Astrocyte (in vitro differentiated cells and primary cell): ENCODE data around the gene DPYSL3. TPM values are rescaled to one million over a fixed set of nuclear protein-coding genes. Genes with fewer than 3 reads are reported as not detected.

ENCODE experiments used
- DNase-seq: peaks from one replicate; pipeline ENCODE4 v3.0.0-alpha.2; 2010; ENCODE audit warnings: low read depth
- FAIRE-seq: peaks from 2 replicates; lab custom pipeline; 2011; peaks lifted over from hg19 to GRCh38; lab: Jason Lieb, UNC
- H2AFZ ChIP-seq: 2 replicates; pipeline ENCODE4 v1.6.0; 2012; ENCODE audit warnings: low read depth, low read length, inconsistent platforms
- H3K27ac ChIP-seq: 2 replicates; pipeline ENCODE4 v1.5.1; 2011; ENCODE audit warnings: low read depth, low read length, inconsistent platforms
- H3K27me3 ChIP-seq: 2 replicates; pipeline ENCODE4 v1.6.0; 2011; ENCODE audit warnings: low read length, inconsistent platforms; ENCODE audit not compliant: insufficient read depth
- H3K36me3 ChIP-seq: 2 replicates; pipeline ENCODE4 v1.5.1; 2011; ENCODE audit warnings: low read length, inconsistent platforms; ENCODE audit not compliant: insufficient read depth
- H3K4me1 ChIP-seq: 2 replicates; pipeline ENCODE4 v1.5.1; 2011; ENCODE audit warnings: low read length, inconsistent platforms; ENCODE audit not compliant: insufficient read depth
- H3K4me2 ChIP-seq: 2 replicates; pipeline ENCODE4 v1.6.0; 2012; ENCODE audit warnings: low read length, inconsistent platforms
- H3K4me3 ChIP-seq: 2 replicates; pipeline ENCODE4 v1.5.1; 2011; ENCODE audit warnings: low read depth, mild to moderate bottlenecking, low read length, inconsistent platforms; ENCODE audit not compliant: insufficient read depth
- H3K79me2 ChIP-seq: 2 replicates; pipeline ENCODE4 v1.6.0; 2012; ENCODE audit warnings: mild to moderate bottlenecking, low read length, inconsistent platforms; ENCODE audit not compliant: insufficient read depth
- H3K9ac ChIP-seq: 2 replicates; pipeline ENCODE4 v1.6.0; 2012; ENCODE audit warnings: mild to moderate bottlenecking, low read length, inconsistent platforms
- H3K9me3 ChIP-seq: 2 replicates; pipeline ENCODE4 v1.5.1; 2012; ENCODE audit warnings: low read depth, mild to moderate bottlenecking, low read length, inconsistent platforms; ENCODE audit not compliant: insufficient read depth
- H4K20me1 ChIP-seq: 2 replicates; pipeline ENCODE4 v1.6.0; 2012; ENCODE audit warnings: low read length, inconsistent platforms; ENCODE audit not compliant: insufficient read depth
- H3K27ac Mint-ChIP-seq: one replicate; pipeline ENCODE4 v1.8.0; 2021; ENCODE audit warnings: mild to moderate bottlenecking, mixed read lengths; ENCODE audit not compliant: unreplicated experiment
- H3K27me3 Mint-ChIP-seq: one replicate; pipeline ENCODE4 v1.8.0; 2021; ENCODE audit warnings: low read depth, mixed read lengths; ENCODE audit not compliant: unreplicated experiment
- H3K36me3 Mint-ChIP-seq: one replicate; pipeline ENCODE4 v1.8.0; 2021; ENCODE audit warnings: low read depth, mixed read lengths; ENCODE audit not compliant: unreplicated experiment
- H3K4me1 Mint-ChIP-seq: one replicate; pipeline ENCODE4 v1.8.0; 2021; ENCODE audit warnings: low read depth, mixed read lengths; ENCODE audit not compliant: unreplicated experiment
- H3K4me3 Mint-ChIP-seq: one replicate; pipeline ENCODE4 v1.8.0; 2021; ENCODE audit warnings: mild to moderate bottlenecking, moderate library complexity, mixed read lengths; ENCODE audit not compliant: unreplicated experiment
- H3K9me3 Mint-ChIP-seq: one replicate; pipeline ENCODE4 v1.8.0; 2021; ENCODE audit warnings: mild to moderate bottlenecking, mixed read lengths; ENCODE audit not compliant: unreplicated experiment
- EZH2 ChIP-seq: IDR thresholded peaks from 2 replicates; pipeline ENCODE4 v1.6.1; 2012; ENCODE audit warnings: mild to moderate bottlenecking, low read length, inconsistent platforms; ENCODE audit not compliant: insufficient read depth
- total RNA-seq: library from RNA; stranded (reverse); gene quantifications from 2 replicates; pipeline ENCODE4 v1.2.1, GENCODE V29; 2021
- TF ChIP-seq, protein P1 (sequence below): IDR thresholded peaks from 2 replicates; pipeline ENCODE4 v1.5.1; 2011; ENCODE audit warnings: low read depth, mild to moderate bottlenecking, inconsistent platforms, low read length, moderate library complexity; ENCODE audit not compliant: insufficient read depth

DPYSL3 gene
- total RNA-seq, 1 donor from 2014 or later: 197 TPM

DNA sequence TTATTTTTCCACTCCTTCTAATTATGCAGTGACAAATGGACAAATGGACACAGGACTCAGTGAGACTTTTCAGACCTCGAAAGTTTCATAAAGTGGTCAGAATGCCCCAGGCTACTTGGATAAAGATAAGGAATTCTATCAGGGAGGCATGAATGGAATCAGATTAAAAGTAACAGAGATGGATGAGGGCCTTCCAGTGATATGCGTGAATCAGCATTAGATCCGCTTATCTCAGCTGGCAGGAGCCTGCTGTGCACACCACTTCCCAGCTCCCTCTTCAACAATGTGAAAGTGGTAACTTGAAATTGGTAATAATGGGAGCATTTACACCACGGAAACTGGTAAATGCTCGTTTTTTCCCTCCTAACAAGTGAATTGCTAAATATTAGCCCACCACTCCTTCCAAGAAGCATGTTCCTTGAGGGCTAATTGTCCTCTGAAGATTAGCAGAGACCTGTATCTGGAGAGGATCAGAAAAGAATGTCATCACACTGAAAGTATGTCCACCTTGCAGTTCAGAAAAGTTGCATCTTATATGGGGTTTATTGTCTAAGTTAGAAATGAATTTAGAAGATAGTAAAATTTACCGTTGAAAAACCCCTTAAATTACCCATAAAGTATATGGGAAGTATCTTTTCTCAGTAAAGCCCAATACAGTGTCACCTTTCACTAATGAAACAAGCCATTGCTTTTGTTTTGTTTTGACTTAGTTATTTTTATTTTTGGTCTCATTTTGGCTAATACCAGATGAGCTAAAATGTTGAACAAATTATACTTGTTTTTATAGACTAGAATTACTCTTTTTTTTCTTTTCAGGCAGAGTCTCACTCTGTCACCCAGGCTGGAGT lies 125.3 kb downstream of the DPYSL3 start:
- no peak overlapping the region for H3K4me3 Mint-ChIP-seq
- no peaks in the 10 kb centered on the region for H3K36me3 Mint-ChIP-seq
- DNase-seq (peak; percentile 46), FAIRE-seq (no peak)
- Histone ChIP-seq H3K4me1 (no peaks in the 10 kb centered on the region), H3K4me3 (no peak overlapping the region), H4K20me1 (peaks cover 3% of the 10 kb centered on the region), H3K36me3 (no peaks in the 10 kb centered on the region), H3K27me3 (no peaks in the 10 kb centered on the region), H2AFZ (no peak overlapping the region), H3K4me2 (no peak overlapping the region), H3K79me2 (no peaks in the 10 kb centered on the region), H3K27ac (no peak overlapping the region), H3K9ac (no peak overlapping the region), H3K9me3 (no peaks in the 10 kb centered on the region)
- TF ChIP-seq EZH2: no peak
- TF ChIP-seq, protein P1, sequence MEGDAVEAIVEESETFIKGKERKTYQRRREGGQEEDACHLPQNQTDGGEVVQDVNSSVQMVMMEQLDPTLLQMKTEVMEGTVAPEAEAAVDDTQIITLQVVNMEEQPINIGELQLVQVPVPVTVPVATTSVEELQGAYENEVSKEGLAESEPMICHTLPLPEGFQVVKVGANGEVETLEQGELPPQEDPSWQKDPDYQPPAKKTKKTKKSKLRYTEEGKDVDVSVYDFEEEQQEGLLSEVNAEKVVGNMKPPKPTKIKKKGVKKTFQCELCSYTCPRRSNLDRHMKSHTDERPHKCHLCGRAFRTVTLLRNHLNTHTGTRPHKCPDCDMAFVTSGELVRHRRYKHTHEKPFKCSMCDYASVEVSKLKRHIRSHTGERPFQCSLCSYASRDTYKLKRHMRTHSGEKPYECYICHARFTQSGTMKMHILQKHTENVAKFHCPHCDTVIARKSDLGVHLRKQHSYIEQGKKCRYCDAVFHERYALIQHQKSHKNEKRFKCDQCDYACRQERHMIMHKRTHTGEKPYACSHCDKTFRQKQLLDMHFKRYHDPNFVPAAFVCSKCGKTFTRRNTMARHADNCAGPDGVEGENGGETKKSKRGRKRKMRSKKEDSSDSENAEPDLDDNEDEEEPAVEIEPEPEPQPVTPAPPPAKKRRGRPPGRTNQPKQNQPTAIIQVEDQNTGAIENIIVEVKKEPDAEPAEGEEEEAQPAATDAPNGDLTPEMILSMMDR: no peak
- no peak overlapping the region for H3K27ac Mint-ChIP-seq
- H3K4me1 Mint-ChIP-seq: peaks cover 12% of the 10 kb centered on the region
- no peaks in the 10 kb centered on the region for H3K27me3 Mint-ChIP-seq
- no peaks in the 10 kb centered on the region for H3K9me3 Mint-ChIP-seq

DNA sequence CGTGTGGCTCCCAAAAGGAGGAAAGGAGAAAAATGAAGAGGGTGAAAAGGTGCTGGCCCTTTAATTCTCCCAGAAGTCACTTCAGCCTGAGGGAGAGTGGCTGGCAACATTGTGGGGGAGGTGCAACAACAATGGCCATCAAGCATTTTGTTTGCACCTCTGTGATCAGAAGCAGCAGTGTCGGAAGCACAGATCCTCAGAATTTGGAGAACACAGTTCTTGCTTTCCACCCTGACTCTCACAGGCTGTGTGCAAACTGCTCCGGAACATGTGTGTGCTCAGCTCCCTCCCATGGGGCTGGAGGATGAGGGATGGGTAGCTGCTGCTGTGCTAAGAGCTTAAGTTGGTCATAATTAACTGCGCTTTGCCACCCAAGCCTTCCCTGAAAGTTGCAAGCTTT lies 127.1 kb downstream of the DPYSL3 start:
- H3K4me1 ChIP-seq: no peaks in the 10 kb centered on the region
- H3K27ac Mint-ChIP-seq: no peak overlapping the region
- no peak overlapping the region for H3K9ac ChIP-seq
- H3K9me3 ChIP-seq: peaks cover 3% of the 10 kb centered on the region
- FAIRE-seq (no peak), DNase-seq (no peak)
- H4K20me1 ChIP-seq: no peaks in the 10 kb centered on the region
- no peak overlapping the region for H3K4me2 ChIP-seq
- H3K9me3 Mint-ChIP-seq: no peaks in the 10 kb centered on the region
- no peaks in the 10 kb centered on the region for H3K4me1 Mint-ChIP-seq
- H3K36me3 Mint-ChIP-seq: no peaks in the 10 kb centered on the region
- H2AFZ ChIP-seq: peak overlapping the region; percentile 7
- no peaks in the 10 kb centered on the region for H3K27me3 ChIP-seq
- H3K27me3 Mint-ChIP-seq: no peaks in the 10 kb centered on the region
- H3K36me3 ChIP-seq: no peaks in the 10 kb centered on the region
- no peak overlapping the region for H3K4me3 Mint-ChIP-seq
- H3K4me3 ChIP-seq: no peak overlapping the region
- TF ChIP-seq EZH2: no peak
- TF ChIP-seq, protein P1: no peak
- no peak overlapping the region for H3K27ac ChIP-seq
- no peaks in the 10 kb centered on the region for H3K79me2 ChIP-seq

DNA sequence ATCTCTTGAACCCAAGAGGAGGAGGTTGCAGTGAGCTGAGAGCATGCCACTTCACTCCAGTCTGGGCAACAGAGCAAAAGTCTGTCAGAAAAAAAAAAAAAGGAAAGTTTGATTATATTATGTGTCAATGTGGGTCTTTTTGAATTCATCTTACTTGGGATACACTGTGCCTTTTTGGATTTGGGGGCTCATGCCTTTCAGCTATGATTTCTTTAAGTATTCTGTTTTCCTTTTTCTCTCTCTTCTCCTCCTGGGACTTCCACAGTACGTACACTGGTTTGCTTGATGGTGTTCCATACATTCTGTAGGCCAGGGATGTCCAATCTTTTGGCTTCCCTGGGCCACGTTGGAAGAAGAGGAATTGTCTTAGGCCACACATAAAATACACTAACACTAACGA lies 128.3 kb downstream of the DPYSL3 start:
- Histone ChIP-seq H3K4me3 (no peak overlapping the region), H3K9me3 (peaks cover 3% of the 10 kb centered on the region), H2AFZ (no peak overlapping the region), H3K79me2 (no peaks in the 10 kb centered on the region), H3K4me1 (no peaks in the 10 kb centered on the region), H4K20me1 (no peaks in the 10 kb centered on the region), H3K4me2 (no peak overlapping the region), H3K36me3 (no peaks in the 10 kb centered on the region), H3K27ac (no peak overlapping the region), H3K27me3 (no peaks in the 10 kb centered on the region), H3K9ac (no peak overlapping the region)
- Mint-ChIP-seq H3K27ac (no peak overlapping the region), H3K27me3 (no peaks in the 10 kb centered on the region), H3K4me1 (no peaks in the 10 kb centered on the region), H3K4me3 (no peak overlapping the region), H3K36me3 (no peaks in the 10 kb centered on the region), H3K9me3 (no peaks in the 10 kb centered on the region)
- FAIRE-seq: no peak
- no peak for DNase-seq
- no peak for TF ChIP-seq EZH2
- TF ChIP-seq, protein P1: no peak
